DOHH2 (cell line): ENCODE data around the gene GLCCI1.
A peak's percentile ranks its signal among the peaks of the same experiment; 100 is the strongest.

Source experiments
- H3F3A ChIP-seq: fragments of 200-600 bp; sonication (generic), shearing (Covaris generic); 2 replicates; pipeline ENCODE4 v1.6.0; 2016; ENCODE audit warnings: antibody characterized with exemption, mild to moderate bottlenecking; ENCODE audit not compliant: control insufficient read depth, insufficient read depth
- H3K27ac ChIP-seq: fragments of 200-600 bp; sonication (generic); 2 replicates; pipeline ENCODE4 v1.5.1; 2014; ENCODE audit warnings: low read depth, mild to moderate bottlenecking, low read length, moderate library complexity
- H3K27me3 ChIP-seq: fragments of 200-600 bp; sonication (generic); 2 replicates; pipeline ENCODE4 v1.6.1; 2014; ENCODE audit warnings: mild to moderate bottlenecking, low read length, mixed read lengths; ENCODE audit not compliant: control insufficient read depth
- H3K36me3 ChIP-seq: fragments of 200-600 bp; sonication (generic); 2 replicates; pipeline ENCODE4 v1.6.1; 2014; ENCODE audit warnings: mild to moderate bottlenecking, low read length, moderate library complexity, mixed read lengths; ENCODE audit not compliant: control insufficient read depth
- H3K4me1 ChIP-seq: fragments of 200-600 bp; sonication (generic); 2 replicates; pipeline ENCODE4 v1.6.1; 2014; ENCODE audit warnings: mild to moderate bottlenecking, low read length, mixed read lengths; ENCODE audit not compliant: control insufficient read depth
- H3K4me2 ChIP-seq: fragments of 200-600 bp; sonication (generic); 2 replicates; pipeline ENCODE4 v1.6.0; 2014; ENCODE audit warnings: mild to moderate bottlenecking, low read length, moderate library complexity
- H3K4me3 ChIP-seq: fragments of 200-600 bp; sonication (generic); 2 replicates; pipeline ENCODE4 v1.5.1; 2014; ENCODE audit warnings: mild to moderate bottlenecking, low read length, mixed read lengths
- H3K79me2 ChIP-seq: fragments of 200-600 bp; sonication (generic); 2 replicates; pipeline ENCODE4 v1.6.1; 2014; ENCODE audit warnings: mild to moderate bottlenecking, low read length, mixed read lengths; ENCODE audit not compliant: control insufficient read depth
- H3K9me2 ChIP-seq: fragments of 200-600 bp; sonication (generic); replicated peaks from 2 replicates; pipeline ENCODE4 v1.6.1; 2014; ENCODE audit warnings: mild to moderate bottlenecking, low read length, mixed read lengths; ENCODE audit not compliant: control insufficient read depth
- H3K9me3 ChIP-seq: fragments of 200-600 bp; sonication (generic); 2 replicates; pipeline ENCODE4 v1.6.1; 2014; ENCODE audit warnings: antibody characterized with exemption, low read length, mixed read lengths; ENCODE audit not compliant: control insufficient read depth, insufficient read depth
- H4K20me1 ChIP-seq: fragments of 200-600 bp; sonication (generic); 2 replicates; pipeline ENCODE4 v1.6.0; 2014; ENCODE audit warnings: low read depth, mild to moderate bottlenecking, antibody characterized with exemption, low read length, moderate library complexity; ENCODE audit not compliant: control insufficient read depth, insufficient read depth
- CTCF ChIP-seq: fragments of 200-600 bp; sonication (generic); IDR thresholded peaks from one replicate; pipeline ENCODE4 v1.5.1; 2014; ENCODE audit warnings: antibody characterized with exemption, mild to moderate bottlenecking, low read depth, low read length; ENCODE audit not compliant: poor library complexity, severe bottlenecking
- EZH2phosphoT487 ChIP-seq: fragments of 200-600 bp; sonication (generic); IDR thresholded peaks from 2 replicates; pipeline ENCODE4 v1.6.1; 2017; ENCODE audit warnings: borderline replicate concordance, mild to moderate bottlenecking, antibody characterized with exemption, low read length, moderate library complexity, mixed read lengths

The GLCCI1 gene

GRCh38 chr7:7923818-7924217, 44.8 kb upstream of the GLCCI1 start:
- Histone ChIP-seq H4K20me1 (no peaks in the 10 kb centered on the region), H3K4me2 (peak overlapping the region; percentile 76), H3K27me3 (no peaks in the 10 kb centered on the region), H3K27ac (no peak overlapping the region), H3K36me3 (no peaks in the 10 kb centered on the region; the same call in 1 of the 2 replicates), H3K4me1 (peaks cover 59% of the 10 kb centered on the region), H3K9me2 (no peaks in the 10 kb centered on the region), H3K4me3 (no peak overlapping the region), H3K79me2 (no peaks in the 10 kb centered on the region), H3K9me3 (no peaks in the 10 kb centered on the region), H3F3A (peaks cover 4% of the 10 kb centered on the region; the same call in 1 of the 2 replicates)
- no peak for TF ChIP-seq CTCF
- TF ChIP-seq EZH2phosphoT487: no peak

- no peaks in the 10 kb centered on the region for H3K79me2 ChIP-seq
- H3K4me3 ChIP-seq: no peak overlapping the region
- no peaks in the 10 kb centered on the region; the same call in 1 of the 2 replicates for H3K36me3 ChIP-seq
- peaks cover 54% of the 10 kb centered on the region for H3K4me1 ChIP-seq
- no peaks in the 10 kb centered on the region for H3K9me2 ChIP-seq
- no peaks in the 10 kb centered on the region for H3K9me3 ChIP-seq
- H3K27ac ChIP-seq: no peak overlapping the region
- peaks cover 4% of the 10 kb centered on the region; the same call in 1 of the 2 replicates for H3F3A ChIP-seq
- peak overlapping the region; percentile 76; the same call in 1 of the 2 replicates for H3K4me2 ChIP-seq
- no peaks in the 10 kb centered on the region for H3K27me3 ChIP-seq
- no peaks in the 10 kb centered on the region for H4K20me1 ChIP-seq
- TF ChIP-seq CTCF: no peak
- no peak for TF ChIP-seq EZH2phosphoT487
These were observed 44.3 kb upstream of the GLCCI1 start for GRCh38 chr7:7924303-7924702.

GRCh38 chr7:7931626-7932025, 37.0 kb upstream of the GLCCI1 start:
- H3F3A ChIP-seq: no peaks in the 10 kb centered on the region
- no peaks in the 10 kb centered on the region for H3K4me1 ChIP-seq
- TF ChIP-seq CTCF (no peak), EZH2phosphoT487 (no peak)
- H3K4me3 ChIP-seq: no peak overlapping the region
- H3K79me2 ChIP-seq: no peaks in the 10 kb centered on the region
- no peaks in the 10 kb centered on the region for H3K27me3 ChIP-seq
- no peaks in the 10 kb centered on the region for H4K20me1 ChIP-seq
- H3K27ac ChIP-seq: no peak overlapping the region
- H3K4me2 ChIP-seq: no peak overlapping the region
- no peaks in the 10 kb centered on the region for H3K9me3 ChIP-seq
- no peaks in the 10 kb centered on the region for H3K36me3 ChIP-seq
- no peaks in the 10 kb centered on the region for H3K9me2 ChIP-seq

- H3K79me2 ChIP-seq: no peaks in the 10 kb centered on the region
- H3K36me3 ChIP-seq: no peaks in the 10 kb centered on the region
- H3K27ac ChIP-seq: no peak overlapping the region
- no peak overlapping the region for H3K4me2 ChIP-seq
- no peaks in the 10 kb centered on the region for H3K27me3 ChIP-seq
- H3K4me1 ChIP-seq: no peaks in the 10 kb centered on the region
- no peaks in the 10 kb centered on the region for H3F3A ChIP-seq
- H3K9me3 ChIP-seq: no peaks in the 10 kb centered on the region
- no peak overlapping the region for H3K4me3 ChIP-seq
- no peaks in the 10 kb centered on the region for H3K9me2 ChIP-seq
- no peaks in the 10 kb centered on the region for H4K20me1 ChIP-seq
- TF ChIP-seq CTCF (no peak), EZH2phosphoT487 (no peak)
These were observed 36.0 kb upstream of the GLCCI1 start for GRCh38 chr7:7932553-7932952.
